Thymus (tissue), 11 donors: ENCODE results near the gene HOXD12. TPM values are rescaled to one million over a fixed set of nuclear protein-coding genes. Genes with fewer than 3 reads are reported as not detected.

ENCODE experiments used
- DNase-seq, 9 donors: peaks; one replicate each; pipeline ENCODE4 v3.0.0-alpha.2; 2013; ENCODE audit warnings: low spot score in 9 of 9, low read depth in 6 of 9, missing footprints in 1 of 9
- H3K27ac ChIP-seq, 2 donors: one replicate each; pipeline ENCODE4 v1.5.1; 2013; ENCODE audit warnings: control low read depth in 1 of 2, low read depth in 1 of 2, low read length in 1 of 2, mild to moderate bottlenecking in 1 of 2, moderate library complexity in 1 of 2
- H3K27me3 ChIP-seq, 2 donors: one replicate each; pipeline ENCODE4 v1.5.1; 2013; ENCODE audit warnings: low read length in 1 of 2; ENCODE audit not compliant: control insufficient read depth in 2 of 2, insufficient read depth in 1 of 2
- H3K36me3 ChIP-seq, 2 donors: one replicate each; pipeline ENCODE4 v1.5.1; 2013; ENCODE audit warnings: low read length in 1 of 2, mild to moderate bottlenecking in 1 of 2, moderate library complexity in 1 of 2; ENCODE audit not compliant: control insufficient read depth in 2 of 2, insufficient read depth in 2 of 2
- H3K4me1 ChIP-seq, 2 donors: one replicate each; pipeline ENCODE4 v1.5.1; 2013; ENCODE audit warnings: low read length in 2 of 2; ENCODE audit not compliant: control insufficient read depth in 2 of 2, insufficient read depth in 2 of 2
- H3K4me3 ChIP-seq, 2 donors: one replicate each; pipeline ENCODE4 v1.5.1; 2013; ENCODE audit warnings: low read length in 2 of 2, control low read depth in 1 of 2, mild to moderate bottlenecking in 1 of 2
- H3K9me3 ChIP-seq, 2 donors: one replicate each; pipeline ENCODE4 v1.5.1; 2013; ENCODE audit warnings: low read length in 1 of 2, mild to moderate bottlenecking in 1 of 2; ENCODE audit not compliant: control insufficient read depth in 2 of 2, insufficient read depth in 1 of 2
- WGBS: extraction: QIAGEN DNeasy Blood & Tissue Kit; methylation state at CpG from one replicate; pipeline ENCODE4 v1.1.7; 2013; 5-methylcytosine and 5-hydroxymethylcytosine counted together
- polyA plus RNA-seq: library from polyadenylated mRNA; stranded (reverse); fragments of 200-250 nt; gene quantifications from one replicate; pipeline ENCODE4 v1.2.3, GENCODE V29; 2013
- total RNA-seq: library from RNA; stranded (reverse); fragments of 120-200 nt; gene quantifications from one replicate; pipeline ENCODE4 v1.2.4, GENCODE V29; 2013
- donor health status: healthy.

The HOXD12 gene
- total and polyA plus RNA-seq, 2 donors = not detected

- H3K27me3 ChIP-seq = peaks cover 86 to 99% of the 10 kb centered on the region in 2 donors
- H3K9me3 ChIP-seq = peaks cover 15 to 26% of the 10 kb centered on the region in 2 donors
- peak in 4 of 9 donors; percentile 29 to 59 (median 54) for DNase-seq
- H3K4me1 ChIP-seq = peaks cover 4 to 8% of the 10 kb centered on the region in 2 donors
- no peak overlapping the region for H3K27ac ChIP-seq
- H3K36me3 ChIP-seq = no peaks in the 10 kb centered on the region
- WGBS = 3% methylated on average over 86 of the region's 86 CpGs
- peak overlapping the region in 1 of 2 donors; percentile 36 for H3K4me3 ChIP-seq
Measured at GRCh38 chr2:176079831-176080539, 19.6 kb upstream of the HOXD12 start.

- H3K27me3 ChIP-seq = peaks cover 85 to 99% of the 10 kb centered on the region in 2 donors
- H3K4me1 ChIP-seq = peaks cover 4 to 8% of the 10 kb centered on the region in 2 donors
- no peaks in the 10 kb centered on the region for H3K36me3 ChIP-seq
- H3K27ac ChIP-seq = no peak overlapping the region
- WGBS = 9% methylated on average over 68 of the region's 68 CpGs
- peaks cover 15 to 26% of the 10 kb centered on the region in 2 donors for H3K9me3 ChIP-seq
- H3K4me3 ChIP-seq = peak overlapping the region in 1 of 2 donors; percentile 36
- peak in 1 of 9 donors; percentile 47 for DNase-seq
Measured at GRCh38 chr2:176080540-176081375, 18.8 kb upstream of the HOXD12 start.

GRCh38 chr2:176081376-176081836 lies 18.2 kb upstream of the HOXD12 start:
- H3K27ac ChIP-seq = no peak overlapping the region
- H3K27me3 ChIP-seq = peaks cover 86 to 99% of the 10 kb centered on the region in 2 donors
- peaks cover 15 to 26% of the 10 kb centered on the region in 2 donors for H3K9me3 ChIP-seq
- H3K4me1 ChIP-seq = peaks cover 4 to 8% of the 10 kb centered on the region in 2 donors
- no peak for DNase-seq
- H3K4me3 ChIP-seq = no peak overlapping the region
- 8% methylated on average over 17 of the region's 17 CpGs for WGBS
- no peaks in the 10 kb centered on the region for H3K36me3 ChIP-seq

- Histone ChIP-seq H3K4me3 (no peak overlapping the region), H3K9me3 (peaks cover 15 to 26% of the 10 kb centered on the region in 2 donors), H3K36me3 (no peaks in the 10 kb centered on the region), H3K27ac (no peak overlapping the region), H3K4me1 (peaks cover 4 to 8% of the 10 kb centered on the region in 2 donors), H3K27me3 (peaks cover 85 to 98% of the 10 kb centered on the region in 2 donors)
- DNase-seq = no peak
- 6% methylated on average over 62 of the region's 62 CpGs for WGBS
Measured at GRCh38 chr2:176081837-176082524, 17.6 kb upstream of the HOXD12 start.

GRCh38 chr2:176082525-176082823 lies 17.1 kb upstream of the HOXD12 start:
- Histone ChIP-seq H3K9me3 (peaks cover 15 to 26% of the 10 kb centered on the region in 2 donors), H3K27ac (no peak overlapping the region), H3K27me3 (peaks cover 87 to 98% of the 10 kb centered on the region in 2 donors), H3K4me1 (peaks cover 4 to 8% of the 10 kb centered on the region in 2 donors), H3K36me3 (no peaks in the 10 kb centered on the region), H3K4me3 (no peak overlapping the region)
- no peak for DNase-seq
- WGBS = 8% methylated on average over 10 of the region's 10 CpGs

GRCh38 chr2:176082824-176083751 lies 16.5 kb upstream of the HOXD12 start:
- Histone ChIP-seq H3K4me3 (no peak overlapping the region), H3K4me1 (peaks cover 4 to 12% of the 10 kb centered on the region in 2 donors), H3K27ac (no peak overlapping the region), H3K36me3 (no peaks in the 10 kb centered on the region), H3K27me3 (peaks cover 93 to 99% of the 10 kb centered on the region in 2 donors), H3K9me3 (peaks cover 16 to 26% of the 10 kb centered on the region in 2 donors)
- no peak for DNase-seq
- WGBS = 6% methylated on average over 66 of the region's 66 CpGs

GRCh38 chr2:176083796-176084261 lies 15.8 kb upstream of the HOXD12 start, which contains the start of gene EVX2:
Gene EVX2, minus strand, starts transcription at chr2:176083962. Its CDS starts 186 bp downstream, at chr2:176083776.
- peaks cover 93 to 99% of the 10 kb centered on the region in 2 donors for H3K27me3 ChIP-seq
- no peak within 1 kb of the TSS for H3K27ac ChIP-seq
- no peak within 1 kb of the TSS for H3K4me3 ChIP-seq
- peaks cover 16 to 29% of the 10 kb centered on the region in 2 donors for H3K9me3 ChIP-seq
- peaks cover 4 to 16% of the 10 kb centered on the region in 2 donors for H3K4me1 ChIP-seq
- no peaks in the 10 kb centered on the region for H3K36me3 ChIP-seq
- 15% methylated on average over 27 of the region's 27 CpGs for WGBS
- no peak for DNase-seq

GRCh38 chr2:176084611-176085119 lies 14.9 kb upstream of the HOXD12 start:
- Histone ChIP-seq H3K9me3 (peaks cover 16 to 24% of the 10 kb centered on the region in 2 donors), H3K27me3 (peaks cover 93 to 99% of the 10 kb centered on the region in 2 donors), H3K36me3 (no peaks in the 10 kb centered on the region), H3K4me1 (peaks cover 4 to 10% of the 10 kb centered on the region in 2 donors), H3K4me3 (no peak overlapping the region), H3K27ac (no peak overlapping the region)
- WGBS = 7% methylated on average over 26 of the region's 26 CpGs
- no peak for DNase-seq
